Measurements from ENCODE around the gene GHDC.
A peak's percentile ranks its signal among the peaks of the same experiment; 100 is the strongest.
"Not testable (repeated sequence)": the region's sequence is repeated elsewhere in the genome, so short reads cannot be mapped to it uniquely, and the experiment has no call there.

The GHDC gene

DNA sequence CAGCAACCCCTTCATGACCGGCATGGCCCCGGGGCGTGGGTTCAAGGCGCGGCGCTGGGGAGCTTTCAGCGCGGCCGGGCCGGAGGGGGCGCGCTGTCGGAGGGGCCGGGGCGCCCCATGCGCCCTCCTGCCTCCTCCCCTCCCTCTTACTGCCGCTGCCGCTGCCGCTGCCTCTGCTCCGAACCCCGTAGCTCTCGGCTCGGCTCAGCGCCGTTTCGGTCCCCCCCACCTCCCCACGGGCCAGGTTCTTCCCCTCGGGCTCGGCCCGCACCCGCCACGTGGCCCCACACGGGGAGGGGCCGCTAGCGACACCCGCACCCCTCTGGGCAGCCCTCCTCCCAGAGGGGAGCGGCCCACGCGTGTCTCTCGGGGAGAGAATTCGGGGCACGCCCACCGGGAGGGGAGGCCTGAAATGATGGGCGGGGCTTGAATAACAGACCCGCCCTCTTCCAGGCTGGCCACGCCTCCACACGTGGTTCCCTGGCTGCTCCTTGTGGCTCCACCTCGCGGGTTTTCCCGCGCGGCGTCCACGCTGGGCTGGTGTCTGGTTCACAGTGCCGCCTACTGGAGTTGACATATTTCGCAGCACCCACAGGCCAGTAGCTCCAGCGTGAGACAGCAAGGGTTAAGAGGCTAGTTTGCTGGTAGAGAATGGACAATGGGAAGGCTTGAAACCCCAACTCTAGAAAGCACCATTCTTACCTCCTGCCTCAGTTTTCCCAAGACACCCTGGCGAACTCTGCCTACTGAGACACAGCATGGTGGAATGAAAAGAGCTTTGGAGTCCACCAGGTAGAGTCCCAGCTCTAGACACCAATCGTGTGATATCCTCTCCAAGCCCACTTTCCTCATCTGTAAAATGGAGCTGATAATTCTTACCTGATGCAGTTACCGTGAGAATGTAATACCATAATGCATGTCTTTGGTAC is 13.1 kb downstream of the GHDC start, which contains the start of gene KCNH4:
Gene KCNH4, minus strand, starts transcription at position 221 of the 929 bp plus-strand sequence. Its CDS starts 197 bp downstream, at position 24.
- peak; percentile 16 for DNase-seq

DNA sequence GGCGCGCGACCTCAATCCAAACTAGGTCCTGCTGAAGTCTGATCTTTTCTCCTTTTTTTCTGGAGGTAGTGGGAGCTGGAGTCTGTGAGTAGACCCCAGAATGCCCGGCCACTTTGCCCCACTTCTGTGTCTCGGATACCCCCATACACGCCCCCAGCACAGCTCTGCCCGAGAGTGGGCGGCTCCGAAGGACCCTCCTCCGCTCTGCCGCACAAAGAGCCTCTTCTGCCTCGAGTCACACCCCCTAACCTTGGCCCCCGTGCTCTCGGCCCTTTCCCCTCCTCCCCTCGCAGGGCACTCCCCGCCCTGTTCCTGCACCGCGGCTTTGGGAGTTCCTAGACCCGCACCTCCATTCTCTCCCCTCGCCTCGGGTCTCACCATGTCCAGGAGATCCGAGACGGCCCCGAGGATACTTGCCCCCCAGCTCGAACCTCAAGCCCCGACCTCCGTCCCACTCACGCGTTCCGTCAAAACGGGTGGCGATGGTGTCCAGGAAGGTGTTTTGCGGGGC is 13.8 kb downstream of the GHDC start:
- DNase-seq, result no peak

DNA sequence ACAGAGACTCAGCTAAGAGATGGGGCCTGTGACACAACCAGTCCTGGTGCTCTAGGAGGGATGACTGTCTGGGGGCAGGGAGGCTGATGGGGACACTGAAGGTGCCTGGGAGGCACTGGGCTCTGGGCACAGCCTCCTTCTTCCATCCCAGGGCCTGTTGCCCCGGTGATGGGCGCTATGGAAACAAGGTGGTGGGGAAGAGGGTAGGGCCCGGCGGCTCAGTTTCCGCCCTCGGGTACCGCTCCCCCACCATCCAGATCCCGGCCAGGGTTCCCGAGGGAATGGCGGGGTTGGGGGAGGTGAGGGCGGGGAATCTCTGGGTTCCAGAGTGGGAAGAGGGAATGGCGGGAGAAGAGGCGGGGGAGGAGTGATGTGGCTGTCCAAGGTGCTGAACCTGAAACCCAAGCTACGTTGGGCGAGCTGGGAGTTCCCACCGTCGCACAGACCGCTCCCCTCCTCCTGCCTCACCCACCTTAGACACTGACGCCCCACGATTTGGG is 14.3 kb downstream of the GHDC start:
- no peak for DNase-seq

DNA sequence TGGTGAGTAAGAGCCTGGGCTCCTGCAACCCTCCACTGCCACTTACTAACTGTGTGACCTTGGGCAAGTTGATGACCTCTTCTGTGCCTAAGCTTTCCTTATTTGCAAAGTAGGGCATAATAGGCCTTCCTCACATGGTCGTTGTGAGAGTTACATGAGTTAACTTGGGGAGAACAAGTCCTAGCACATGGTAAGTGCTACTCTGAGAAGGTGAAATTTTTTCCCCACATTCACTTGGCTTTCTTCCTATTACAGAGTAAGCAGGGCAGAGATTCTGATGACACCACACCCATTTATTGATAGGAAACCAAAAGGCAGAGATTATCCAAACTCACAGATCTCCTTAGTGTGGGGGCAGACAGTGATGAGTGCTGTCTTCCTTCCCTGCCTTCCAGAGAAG is 15.0 kb downstream of the GHDC start:
- DNase-seq, result no peak

DNA sequence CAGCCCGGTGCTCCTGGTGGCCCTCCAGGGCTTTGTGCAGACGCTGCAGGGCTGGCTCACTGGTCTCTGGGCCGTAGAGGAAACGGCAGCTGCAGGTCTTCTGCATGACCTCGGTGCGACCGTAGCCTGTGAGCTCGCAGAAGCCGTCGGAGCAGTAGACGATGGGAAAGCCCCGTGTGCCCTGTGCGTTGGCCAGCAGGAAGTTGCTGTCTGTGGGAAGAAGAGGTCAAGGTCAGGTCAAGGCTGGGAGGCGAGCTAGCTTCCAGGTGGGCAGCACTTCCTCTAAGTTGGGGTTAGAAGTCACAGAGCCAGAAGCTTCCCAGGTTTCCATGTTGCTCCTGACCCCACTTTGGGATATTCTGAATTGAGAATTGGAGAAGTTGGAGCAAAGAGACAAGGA is 15.5 kb downstream of the GHDC start:
- DNase-seq, result no peak

- no peak for DNase-seq
Observed at GRCh38 chr17:42177684-42178083, 16.6 kb downstream of the GHDC start.

DNA sequence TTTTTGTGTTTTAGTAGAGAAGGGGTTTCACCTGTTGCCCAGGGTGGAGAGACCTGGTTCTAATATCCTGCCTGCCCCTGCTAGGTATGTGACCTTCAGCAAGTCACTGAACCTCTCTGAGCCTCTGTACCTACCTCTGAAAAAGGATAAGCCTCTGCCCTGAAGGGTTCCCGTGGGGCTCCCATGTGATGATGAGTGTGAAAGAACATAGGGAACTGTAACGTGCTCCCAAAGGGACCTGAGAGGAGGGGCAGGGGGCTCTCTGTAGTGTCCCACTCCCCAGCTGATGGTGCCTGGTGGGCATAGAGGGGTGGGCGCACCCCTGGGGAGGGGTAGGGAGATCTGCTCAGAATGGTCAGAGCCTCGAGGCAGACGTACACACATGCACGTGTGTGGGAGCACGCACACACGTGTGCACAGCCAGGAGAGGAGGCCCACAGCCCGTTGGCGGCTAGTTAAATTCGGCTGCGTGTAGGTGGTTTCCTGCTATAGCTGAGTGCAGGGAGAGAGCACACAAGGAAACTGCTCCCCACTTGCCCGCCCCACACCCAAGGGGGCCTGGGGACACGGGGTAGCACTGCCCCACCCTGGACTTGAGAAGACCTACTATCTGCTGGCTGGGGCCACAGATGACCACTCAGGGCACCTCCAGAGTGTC is 20.0 kb downstream of the GHDC start:
- DNase-seq, result no peak

DNA sequence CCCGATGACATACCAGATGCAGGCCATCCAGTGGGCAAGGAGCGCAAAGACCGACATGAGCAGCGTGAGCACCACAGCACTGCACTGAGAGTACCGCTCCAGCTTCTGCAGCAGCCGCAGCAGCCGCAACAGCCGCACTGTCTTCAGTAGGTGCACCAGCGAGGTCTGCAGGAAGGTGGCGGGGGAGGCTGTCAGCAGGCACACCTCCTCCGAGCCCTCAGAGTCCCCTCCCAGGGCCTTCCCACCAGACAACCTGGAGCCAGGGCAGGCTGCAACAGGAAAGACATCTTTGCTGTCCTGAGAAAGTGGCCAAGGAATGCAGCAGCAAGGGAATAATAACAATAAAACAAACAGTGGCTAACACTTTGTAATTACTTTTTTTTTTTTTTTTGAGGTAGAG is 22.5 kb downstream of the GHDC start:
- no peak for DNase-seq

GRCh38 chr17:42169351-42169750 is 24.9 kb downstream of the GHDC start:
- no peak for DNase-seq

DNA sequence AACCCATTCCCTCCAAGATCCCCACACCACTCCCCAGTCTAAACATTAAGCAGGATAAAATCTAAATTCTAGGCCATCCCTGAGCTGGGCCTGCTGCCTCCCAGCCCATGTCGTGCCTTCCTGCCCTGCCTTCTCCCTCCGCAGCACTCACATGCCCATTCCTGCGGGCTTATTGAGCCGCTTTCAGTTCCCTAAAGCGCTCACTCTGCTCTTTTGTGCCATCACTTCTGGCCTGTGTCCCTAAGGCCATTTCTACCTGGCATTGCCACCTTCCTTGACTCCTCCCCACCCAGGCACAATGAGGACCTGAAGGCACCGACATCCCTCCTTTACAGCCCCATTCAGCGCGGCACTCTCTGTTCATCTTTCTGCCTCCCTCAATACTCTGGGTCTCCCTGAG is 26.5 kb downstream of the GHDC start:
- no peak for DNase-seq

- DNase-seq, result no peak
Observed at GRCh38 chr17:42166196-42166763, 28.0 kb downstream of the GHDC start.

DNA sequence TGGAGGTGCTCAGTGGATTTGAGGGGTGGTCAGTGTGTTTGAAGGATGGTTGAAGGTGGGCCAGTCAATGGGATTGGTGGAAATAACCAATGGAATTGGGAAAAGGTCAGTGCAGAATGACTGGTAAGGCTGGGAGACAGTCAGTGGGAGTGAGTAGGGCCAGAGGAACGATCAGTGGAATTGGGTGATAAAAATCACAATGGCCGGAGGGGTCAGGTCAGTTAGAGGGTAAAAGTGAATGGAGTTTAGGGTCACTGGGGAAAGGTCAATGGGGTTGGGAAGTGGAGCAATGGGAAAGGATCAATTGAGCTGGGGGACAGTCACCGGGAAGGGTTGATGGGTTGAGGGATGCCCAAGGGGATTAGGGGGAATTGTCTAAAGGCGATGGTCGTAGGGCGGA is 28.5 kb downstream of the GHDC start:
- DNase-seq, result no peak

- no peak for DNase-seq
Observed at GRCh38 chr17:42163696-42164407, 30.4 kb downstream of the GHDC start.

DNA sequence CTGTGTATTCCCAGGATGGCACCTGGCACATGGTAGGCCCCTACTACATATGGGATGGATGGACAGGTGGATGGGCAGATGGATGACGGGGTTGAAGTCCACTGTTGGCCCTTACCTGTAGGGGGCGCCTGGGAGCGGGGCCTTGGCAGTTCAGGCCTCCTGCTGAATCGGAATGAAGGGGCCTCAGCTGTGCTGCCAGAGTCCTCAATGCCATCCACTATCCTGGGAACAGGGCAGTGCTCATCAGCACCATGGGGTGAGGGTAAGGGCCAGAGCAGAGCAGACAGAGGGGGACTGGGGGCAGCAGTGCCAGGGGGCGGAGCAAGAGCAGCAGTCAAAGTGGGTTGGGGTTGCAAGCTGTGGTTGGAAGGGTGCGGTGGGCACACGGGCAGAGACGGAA is 31.2 kb downstream of the GHDC start:
- no peak for DNase-seq

DNA sequence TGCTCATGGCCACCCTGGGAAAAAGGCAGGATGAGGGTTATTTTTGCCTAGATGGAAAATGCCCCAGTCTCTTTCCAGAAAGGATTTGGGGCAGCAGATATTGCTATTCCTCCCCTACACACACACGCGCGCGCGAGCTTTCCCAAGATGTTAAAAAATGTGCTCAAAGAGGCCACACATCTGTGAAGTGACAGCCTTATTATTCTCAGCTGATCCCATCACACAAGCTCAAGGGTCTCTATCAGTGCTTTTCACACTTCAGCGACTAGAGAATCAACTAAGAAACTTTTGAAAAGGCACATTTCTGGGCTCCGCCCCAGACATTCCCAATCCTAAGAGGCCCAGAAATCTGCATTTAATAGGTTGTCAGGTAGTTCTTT is 33.8 kb downstream of the GHDC start:
- DNase-seq, result no peak

DNA sequence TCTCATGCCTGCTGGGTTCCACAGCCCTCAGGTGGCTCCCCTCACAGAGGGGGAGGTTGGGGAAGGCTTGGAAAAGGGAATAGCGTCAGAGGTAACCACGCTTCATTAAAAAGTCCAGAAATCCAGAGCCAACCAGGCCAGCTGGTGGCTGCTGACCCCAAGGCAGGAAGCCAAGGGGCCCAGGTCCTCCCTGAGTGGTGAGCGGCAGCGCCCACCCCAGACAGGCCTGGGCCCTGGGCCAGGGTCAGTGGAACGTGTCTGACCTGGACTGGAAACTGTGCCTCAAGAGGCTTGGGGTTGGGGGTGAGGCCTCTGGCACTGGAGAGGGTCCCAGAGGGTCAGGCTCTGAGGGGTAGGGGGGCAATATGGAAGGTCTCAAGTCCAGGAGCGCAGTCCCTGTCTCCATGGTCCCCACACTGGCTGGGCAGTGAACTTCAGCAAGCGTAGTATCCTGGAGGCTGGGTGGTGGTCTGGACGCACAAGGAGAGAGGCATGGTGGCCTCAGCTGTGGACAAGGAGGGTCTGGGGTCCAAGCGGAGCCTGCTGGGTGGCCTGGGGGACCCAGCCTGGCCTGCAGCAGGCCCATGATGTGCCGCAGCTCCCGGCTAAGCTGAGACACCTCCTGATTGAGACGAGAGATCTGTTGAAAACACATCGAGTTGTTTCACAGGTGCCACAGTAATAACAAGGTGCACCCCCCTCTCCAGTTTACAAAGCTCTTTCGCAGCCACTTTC is 34.3 kb downstream of the GHDC start:
- DNase-seq, result no peak

- no peak for DNase-seq
Observed at GRCh38 chr17:42155614-42156045, 38.7 kb downstream of the GHDC start.

DNA sequence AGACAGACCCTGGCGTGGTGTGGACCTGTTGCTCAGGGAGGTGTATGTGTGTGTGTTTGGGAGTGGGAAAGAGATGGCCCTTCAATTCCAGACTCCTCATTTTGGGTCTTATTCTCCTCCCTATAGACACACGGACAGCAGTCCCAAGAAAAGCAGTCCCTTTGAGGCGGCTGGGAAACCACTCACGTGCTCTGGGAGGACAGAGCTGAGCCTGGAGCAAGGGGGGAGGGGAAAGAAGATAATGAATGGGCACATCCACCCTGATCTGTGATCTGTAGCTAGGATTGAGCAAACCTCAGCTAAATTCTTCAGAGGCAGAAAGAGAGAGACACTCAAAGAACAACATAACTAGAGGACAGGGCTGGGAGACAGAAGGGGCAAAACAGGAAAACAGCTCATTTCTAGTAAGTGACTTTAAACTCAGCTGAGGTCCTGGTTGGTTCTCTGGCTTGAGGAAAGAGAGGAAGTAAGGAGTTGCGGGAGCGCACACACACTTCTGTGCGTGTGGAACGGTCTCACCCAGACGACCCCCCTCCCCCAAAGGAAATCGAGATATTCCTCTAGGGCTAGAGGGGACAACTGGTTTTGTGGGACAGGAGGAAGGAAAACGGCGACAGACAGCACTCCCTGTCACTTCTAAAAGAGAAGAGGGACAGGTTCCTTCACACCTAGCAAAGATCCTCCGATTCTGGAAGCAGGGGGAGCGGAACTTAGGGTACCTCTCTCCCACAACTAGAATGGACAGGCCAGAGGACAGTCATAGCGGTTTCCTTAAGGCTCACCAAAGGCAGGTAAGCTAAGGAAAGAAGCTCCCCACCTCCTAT is 40.2 kb downstream of the GHDC start:
- DNase-seq, result no peak

DNA sequence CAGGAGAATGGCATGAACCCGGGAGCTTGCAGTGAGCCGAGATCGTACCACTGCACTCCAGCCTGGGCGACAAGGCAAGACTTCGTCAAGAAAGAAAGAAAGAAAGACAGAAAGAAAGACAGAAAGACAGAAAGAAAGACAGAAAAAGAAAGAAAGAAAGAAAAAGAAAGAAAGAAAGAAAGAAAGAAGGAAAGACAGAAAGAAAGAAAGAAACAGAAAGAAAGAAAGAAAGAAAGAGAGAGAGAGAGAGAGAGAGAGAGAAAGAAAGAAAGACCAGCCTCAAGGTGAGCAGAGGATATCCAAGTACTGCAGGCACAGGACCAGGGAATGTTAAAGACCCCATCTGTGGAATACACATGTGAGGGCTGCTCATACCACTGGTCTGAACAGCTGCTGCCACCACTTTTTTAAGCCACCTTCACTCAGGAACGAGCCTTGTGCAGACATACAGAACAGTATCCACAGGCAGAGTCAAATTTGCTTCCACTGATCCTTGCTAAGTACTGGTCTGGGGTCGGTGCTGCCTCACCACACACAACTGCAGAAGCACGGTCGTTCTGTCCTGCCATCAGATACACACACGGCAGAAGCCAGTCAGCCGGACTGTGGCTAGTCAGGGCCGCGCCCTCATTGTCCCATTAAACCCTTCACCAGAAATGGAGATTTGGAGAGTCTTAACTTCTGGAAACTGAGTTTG is 47.2 kb downstream of the GHDC start:
- DNase-seq, result no peak

- not testable (repeated sequence) for DNase-seq
Observed at GRCh38 chr17:42143138-42143537, 51.2 kb downstream of the GHDC start.

All from DMS 273 treated with DMSO at 0.1 percent for 48 hours (cell line).